ENCODE results near the gene SLC25A1.

SLC25A1 gene

GRCh38 chr22:19178657-19179496, at the start of gene SLC25A1:
TSS of gene SLC25A1 (minus strand) at chr22:19178736. CDS start at chr22:19178673, 63 bp downstream.
- DNase-seq = peak; percentile 88

DNA sequence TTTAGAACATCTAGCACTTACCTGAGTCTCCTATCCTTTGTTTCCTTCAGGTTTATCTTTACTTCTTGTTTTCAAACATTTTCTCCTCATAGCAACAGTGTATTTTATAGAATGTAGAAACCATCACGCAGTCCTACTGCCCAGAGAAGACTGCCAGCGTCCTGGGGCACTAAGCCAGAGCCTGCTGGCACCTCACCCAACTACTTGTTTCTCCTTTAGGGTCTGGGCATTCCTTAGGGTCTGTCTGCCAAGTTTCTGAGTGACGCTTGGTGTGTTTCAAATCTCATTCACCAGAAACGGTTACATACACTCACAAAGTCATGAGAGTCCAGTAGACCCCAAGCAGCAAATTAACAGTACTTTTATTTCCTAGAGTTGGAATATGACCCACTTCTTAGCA, 49.6 kb upstream of the SLC25A1 start:
- DNase-seq = no peak

- no peak for DNase-seq
Observed at GRCh38 chr22:19226428-19226827, 47.9 kb upstream of the SLC25A1 start.

DNA sequence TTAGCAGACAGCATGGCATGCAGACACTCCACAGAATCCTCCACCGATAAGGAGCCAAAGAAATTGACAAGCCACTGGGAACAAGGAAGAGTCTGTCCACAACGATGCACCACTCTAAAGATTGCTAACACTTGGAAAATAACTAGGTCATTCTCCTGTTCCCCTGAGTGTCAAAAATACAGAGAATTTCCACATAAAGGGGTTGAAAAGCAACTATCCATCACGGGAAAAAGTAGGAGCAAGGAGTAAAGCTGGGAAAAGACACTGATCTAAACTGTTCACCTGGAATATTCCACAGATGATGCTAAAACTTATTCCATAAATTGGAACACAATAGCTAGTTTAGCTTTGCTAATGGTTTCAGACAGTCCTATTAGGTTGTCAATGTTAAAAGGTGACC, 47.0 kb upstream of the SLC25A1 start:
- DNase-seq = no peak

DNA sequence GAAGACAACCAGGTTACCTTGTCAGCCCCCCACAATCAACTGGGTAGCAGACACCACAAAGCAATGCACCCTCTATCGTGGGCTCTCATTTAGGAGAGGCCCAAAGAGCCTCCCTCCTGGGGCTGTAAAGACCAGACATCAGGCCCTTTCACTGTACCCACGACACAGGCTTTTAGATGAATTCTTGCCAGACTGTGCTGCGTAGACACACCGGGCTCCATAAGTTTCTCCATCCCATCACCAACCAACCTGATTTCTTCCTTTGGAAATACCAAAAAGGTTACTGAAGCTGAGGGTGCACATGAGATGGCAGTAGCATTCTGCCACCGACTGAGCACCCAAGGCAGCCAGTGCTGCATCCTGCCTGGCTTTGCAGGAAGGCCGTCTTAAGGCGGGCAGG, 46.4 kb upstream of the SLC25A1 start:
- DNase-seq = no peak

- no peak for DNase-seq
Observed at GRCh38 chr22:19224557-19224956, 46.0 kb upstream of the SLC25A1 start.

GRCh38 chr22:19223617-19224016, 45.1 kb upstream of the SLC25A1 start:
- no peak for DNase-seq

DNA sequence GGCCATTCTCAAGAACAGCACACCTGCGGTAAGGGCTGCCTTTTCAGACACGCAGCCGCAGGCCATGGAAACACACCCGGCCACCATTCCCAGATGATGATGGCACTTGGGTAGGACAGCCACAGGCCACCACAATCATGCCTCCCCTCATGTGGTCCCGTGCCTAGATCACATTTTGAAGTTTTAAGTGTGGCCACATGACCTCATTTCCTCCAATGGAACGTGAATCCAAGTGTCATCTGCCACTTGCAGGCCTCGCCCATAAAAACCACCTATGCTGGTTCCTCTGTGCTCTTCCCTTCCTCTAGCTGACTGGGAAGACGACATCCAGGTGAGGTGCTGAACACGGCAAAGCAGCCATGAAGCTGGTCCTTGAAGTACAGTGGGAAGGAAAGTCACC, 44.6 kb upstream of the SLC25A1 start:
- no peak for DNase-seq

DNA sequence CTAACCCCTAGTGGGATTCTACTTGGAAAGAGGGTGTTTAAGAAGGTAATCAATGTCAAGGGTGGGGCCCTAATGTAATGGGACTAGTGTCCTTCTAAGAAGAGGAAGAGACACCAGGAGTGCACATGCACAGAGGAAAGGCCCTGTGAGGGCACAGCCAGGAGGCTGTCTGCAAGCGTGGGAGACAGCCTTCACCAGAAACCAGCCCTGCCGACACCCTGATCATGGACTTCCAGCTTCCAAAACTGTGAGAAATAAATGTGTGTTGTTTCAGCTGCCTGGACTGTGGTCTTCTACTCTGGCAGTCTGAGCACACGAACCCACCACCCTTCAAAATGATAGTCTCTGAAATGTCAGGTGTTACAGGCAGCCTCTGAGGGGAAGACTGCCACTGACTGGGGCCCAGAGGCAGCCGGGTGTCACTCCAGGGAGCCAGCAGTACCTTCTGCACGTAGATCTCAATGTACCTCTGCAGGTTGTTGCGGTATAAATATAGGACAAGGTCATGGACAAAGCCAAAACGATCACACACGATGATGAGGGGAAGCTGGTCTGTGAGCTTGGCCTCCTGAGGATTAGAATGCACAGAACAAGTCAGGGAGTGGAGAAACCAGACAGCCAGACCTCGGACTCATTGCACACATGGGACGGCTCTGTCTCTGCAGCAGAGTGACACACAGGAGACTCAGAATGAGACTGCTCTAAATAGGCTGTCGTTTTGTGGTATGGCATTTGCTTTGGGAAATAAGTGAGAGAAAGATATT, 43.9 kb upstream of the SLC25A1 start:
- no peak for DNase-seq

- DNase-seq = no peak
Observed at GRCh38 chr22:19220867-19221266, 42.3 kb upstream of the SLC25A1 start.

- peak; percentile 40 for DNase-seq
Observed at GRCh38 chr22:19218541-19219233, 40.2 kb upstream of the SLC25A1 start.

GRCh38 chr22:19216579-19216978, 38.0 kb upstream of the SLC25A1 start:
- no peak for DNase-seq

DNA sequence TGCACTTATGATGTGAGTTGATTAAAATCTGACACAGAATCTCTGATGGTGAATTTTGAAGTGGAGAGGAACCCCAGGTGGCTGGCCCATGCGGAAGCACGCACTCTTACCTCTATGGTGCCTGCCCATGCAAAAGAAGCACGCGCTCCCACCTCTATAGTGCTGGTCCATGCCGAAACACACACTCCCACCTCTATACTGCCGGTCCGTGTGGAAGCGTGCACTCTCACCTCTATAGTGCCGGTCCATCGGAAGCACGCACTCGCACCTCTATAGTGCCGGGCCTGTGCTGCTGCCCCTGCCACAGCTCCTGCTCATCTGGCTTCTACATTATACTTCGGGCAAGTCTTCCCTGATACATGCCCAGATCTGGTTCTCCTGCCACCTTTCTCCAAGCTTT, 36.8 kb upstream of the SLC25A1 start:
- no peak for DNase-seq

- DNase-seq = no peak
Observed at GRCh38 chr22:19214078-19214473, 35.5 kb upstream of the SLC25A1 start.

DNA sequence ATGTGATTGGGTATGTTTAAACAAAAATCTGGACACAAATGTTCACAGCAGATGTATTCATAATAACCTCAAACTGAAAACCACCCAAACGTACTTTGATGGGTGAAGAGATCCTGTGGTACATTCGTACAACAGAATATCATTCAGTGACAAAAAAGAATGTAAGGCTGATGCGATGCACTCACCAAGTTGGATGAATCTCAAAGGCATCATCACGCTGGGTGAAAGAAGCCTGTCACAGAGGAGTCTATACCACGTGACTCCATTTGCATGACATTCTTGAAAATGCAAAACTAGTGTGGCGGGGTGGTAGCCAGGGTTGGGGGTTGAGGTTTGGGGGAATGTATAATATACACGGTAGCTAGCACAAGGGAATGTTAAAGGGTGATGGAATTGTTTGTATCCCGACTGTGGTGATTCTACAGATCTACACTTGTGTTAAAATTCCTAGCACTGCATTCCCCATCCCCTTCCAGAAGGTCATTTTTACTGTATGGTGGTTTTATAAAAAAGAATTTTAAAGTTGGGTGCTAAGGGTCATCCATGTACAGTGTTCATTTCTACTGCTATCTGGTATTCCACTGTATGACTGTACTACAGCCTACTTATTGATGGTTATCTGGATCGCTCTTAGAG, 35.0 kb upstream of the SLC25A1 start:
- DNase-seq = no peak

DNA sequence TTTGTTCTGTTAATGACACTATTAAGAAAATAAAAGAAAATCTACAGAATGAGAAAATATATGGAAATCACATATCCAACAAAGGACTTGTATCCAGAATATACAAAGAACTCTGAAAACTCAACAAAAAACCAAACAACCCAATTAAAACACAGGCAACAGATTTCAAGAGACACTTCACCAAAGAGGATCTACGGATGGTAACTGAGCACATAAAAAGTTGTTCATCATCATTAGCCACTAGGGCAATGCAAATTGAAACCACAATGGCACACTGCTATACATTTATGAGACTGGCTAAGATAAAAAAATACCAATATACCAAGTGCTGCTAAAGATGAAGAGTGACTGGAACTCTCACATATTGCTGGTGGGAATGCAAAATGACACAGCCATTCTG, 34.5 kb upstream of the SLC25A1 start:
- DNase-seq = no peak

DNA sequence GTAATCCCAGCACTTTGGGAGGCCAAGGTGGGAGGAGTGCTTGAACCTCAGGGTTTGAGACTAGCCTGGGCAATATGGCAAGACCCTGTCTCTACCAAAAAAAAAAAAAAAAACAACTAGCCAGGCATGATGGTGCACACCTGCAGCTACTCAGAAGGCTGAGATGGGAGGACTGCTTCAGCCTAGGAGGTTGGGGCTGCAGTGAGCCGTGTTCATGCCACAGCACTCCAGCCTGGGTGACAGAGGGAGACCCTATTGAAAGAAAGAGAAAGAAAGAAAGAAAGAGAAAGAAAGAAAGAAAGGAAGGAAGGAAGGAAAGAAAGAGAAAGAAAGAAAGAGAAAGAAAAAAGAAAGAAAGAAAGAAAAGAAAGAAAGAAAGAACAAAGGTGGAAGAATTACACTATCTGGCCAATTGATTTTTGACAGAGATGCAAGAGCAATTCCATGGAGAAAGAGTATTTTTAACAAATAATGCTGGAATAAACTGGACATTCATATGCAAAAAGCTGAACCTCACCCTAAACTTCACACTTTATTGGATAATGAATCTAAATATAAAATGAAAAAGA, 33.9 kb upstream of the SLC25A1 start:
- DNase-seq = no peak

DNA sequence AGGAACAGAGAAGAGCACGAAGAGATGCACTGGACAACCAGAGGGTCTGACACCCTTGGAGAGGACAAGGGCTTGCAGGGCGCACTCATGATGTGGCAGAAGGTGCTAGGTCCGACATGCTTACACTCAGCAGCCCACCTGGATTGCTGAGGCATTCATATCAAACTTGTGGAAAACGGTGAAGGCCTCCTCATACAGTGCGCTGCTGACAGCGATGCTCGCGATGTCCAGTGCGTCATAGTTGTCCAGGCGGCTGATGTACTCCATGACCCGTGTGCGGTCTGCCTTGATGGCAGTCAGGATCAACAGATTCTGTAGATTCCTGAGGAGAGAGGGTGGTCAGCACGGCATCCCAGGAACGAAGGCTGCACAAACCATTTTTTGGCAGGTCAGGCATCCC, 31.7 kb upstream of the SLC25A1 start:
- no peak for DNase-seq

- DNase-seq = no peak
Observed at GRCh38 chr22:19208287-19208847, 29.8 kb upstream of the SLC25A1 start.

GRCh38 chr22:19207884-19208283, 29.3 kb upstream of the SLC25A1 start:
- no peak for DNase-seq

DNA sequence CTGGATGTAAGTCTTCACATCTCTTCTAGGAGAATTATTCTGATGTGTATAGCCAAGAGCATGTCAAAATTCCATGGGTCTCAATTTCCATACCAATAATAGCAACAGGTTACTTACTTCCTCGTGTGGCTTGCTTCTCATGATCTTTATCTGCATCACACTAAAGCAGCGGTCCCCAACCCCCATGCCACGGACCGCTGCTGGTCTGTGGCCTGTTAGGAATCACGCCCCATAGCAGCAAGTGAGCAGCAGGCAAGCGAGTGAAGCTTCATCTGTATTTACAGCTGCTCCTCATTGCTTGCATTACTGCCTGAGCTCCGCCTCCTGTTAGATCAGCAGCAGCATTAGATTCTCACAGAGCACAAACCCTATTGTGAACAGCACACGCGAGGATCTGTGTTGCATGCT, 28.9 kb upstream of the SLC25A1 start:
- DNase-seq = peak; percentile 16

DNA sequence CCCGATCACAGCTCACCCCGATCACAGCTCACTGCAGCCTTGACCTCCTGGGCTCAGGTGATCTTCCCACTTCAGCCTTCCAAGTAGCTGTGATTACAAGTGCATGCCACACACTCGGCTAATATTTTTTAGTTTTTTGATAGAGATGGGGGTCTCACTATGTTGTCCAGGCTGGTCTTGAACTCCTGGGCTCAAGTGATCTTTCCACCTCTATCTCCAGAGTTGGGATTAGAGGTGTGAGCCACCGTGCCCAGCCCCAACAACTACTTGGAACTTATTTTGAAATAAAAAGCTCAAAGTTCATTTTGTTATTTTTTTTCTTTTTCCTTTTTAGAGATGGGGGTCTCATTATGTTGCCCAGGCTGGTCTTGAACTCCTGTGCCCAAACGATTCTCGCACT, 27.8 kb upstream of the SLC25A1 start:
- DNase-seq = no peak

DNA sequence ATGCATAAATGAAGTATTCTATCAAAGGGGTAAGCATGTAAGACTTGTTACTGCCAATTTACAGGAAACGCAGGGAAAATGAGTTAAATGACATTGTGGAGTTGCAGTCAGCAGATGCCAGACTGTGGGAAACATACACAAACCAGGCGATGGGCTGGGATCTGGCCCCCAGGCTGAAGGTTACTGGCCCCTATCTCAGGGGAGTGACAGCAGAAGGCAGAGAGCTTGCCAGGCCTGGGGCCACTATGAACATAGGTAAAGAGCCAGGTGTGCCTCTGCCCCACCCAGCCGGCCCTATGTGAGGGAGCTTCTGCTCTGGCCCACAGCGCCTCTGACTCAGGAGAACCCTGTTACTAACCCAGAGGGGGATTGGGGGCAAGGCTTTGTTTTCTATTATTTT, 26.1 kb upstream of the SLC25A1 start:
- no peak for DNase-seq

All from NCI-H2227 treated with DMSO at 0.1 percent for 48 hours (cell line).